ENCODE measurements around the gene CPA1.

Gene CPA1

GRCh38 chr7:130430841-130431666, 50.8 kb downstream of the CPA1 start:
- DNase-seq, result peak; percentile 89

DNA sequence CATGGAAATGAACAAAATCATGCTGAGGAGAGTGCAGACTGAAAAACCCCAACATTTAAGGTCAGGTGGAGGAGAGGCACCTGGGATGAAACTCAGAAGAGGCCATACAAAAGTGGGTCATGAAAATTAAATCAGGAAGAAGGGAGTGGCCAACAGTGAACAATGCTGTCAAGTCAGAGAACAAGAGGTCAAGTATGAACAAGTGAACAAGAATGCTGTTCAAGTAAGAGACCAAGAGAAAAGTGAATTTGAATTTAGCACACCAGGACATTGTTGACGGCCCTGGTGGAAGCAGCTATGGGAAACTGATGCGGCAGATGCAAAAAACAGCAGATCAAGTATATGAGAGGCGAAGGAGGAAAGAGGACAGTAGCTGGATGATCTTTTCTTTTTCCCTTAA, 52.6 kb downstream of the CPA1 start:
- DNase-seq, result no peak

DNA sequence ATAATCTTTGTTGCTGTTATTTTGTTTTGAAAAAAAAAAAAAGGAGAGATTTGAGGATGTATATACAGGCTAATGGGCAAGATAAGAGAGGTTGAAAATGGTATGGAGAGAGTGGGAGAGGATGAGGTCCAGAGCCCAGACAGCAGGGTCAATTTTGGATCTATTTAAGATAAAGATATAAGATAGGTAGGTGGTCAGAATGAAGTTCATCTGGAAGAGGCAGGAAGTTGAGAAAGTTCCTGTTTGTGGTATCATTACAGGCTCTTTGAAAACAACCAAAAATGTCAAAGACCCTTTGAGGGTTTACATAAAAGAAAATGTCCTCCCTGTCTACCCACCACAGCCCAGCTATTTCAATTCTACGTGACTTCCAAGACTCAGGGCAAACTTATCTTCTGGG, 53.0 kb downstream of the CPA1 start:
- no peak for DNase-seq

- no peak for DNase-seq
Observed at GRCh38 chr7:130435311-130435854, 55.1 kb downstream of the CPA1 start.

DNA sequence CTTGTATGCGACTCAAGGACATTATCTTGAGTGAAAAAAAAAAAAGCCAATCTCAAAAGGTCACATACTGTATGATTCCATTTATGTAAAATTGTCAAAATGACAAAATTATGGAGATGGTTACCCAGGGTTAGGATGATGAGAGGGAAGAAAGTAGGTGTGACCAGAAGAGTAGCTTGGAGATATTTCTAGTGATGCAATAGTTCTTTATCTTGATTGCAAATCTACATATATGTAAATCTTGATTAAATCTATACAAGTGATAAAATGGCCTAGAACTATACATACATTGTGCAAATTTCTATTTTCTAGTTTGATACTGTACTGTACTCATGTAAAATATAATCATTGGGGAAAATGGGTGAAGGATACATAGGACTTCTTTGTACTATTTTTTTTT, 56.0 kb downstream of the CPA1 start:
- DNase-seq, result no peak
